Spinal cord (tissue), 10 donors: Measurements from ENCODE around the gene PIAS1. TPM values are rescaled to one million over a fixed set of nuclear protein-coding genes. Genes with fewer than 3 reads are reported as not detected.
A peak's percentile ranks its signal among the peaks of the same experiment; 100 is the strongest.
"Not testable (repeated sequence)": the region's sequence is repeated elsewhere in the genome, so short reads cannot be mapped to it uniquely, and the experiment has no call there.

ENCODE experiments used
- DNase-seq, 6 donors: peaks; one replicate each; pipeline versions ENCODE4 v3.0.0 to v3.0.0-alpha.2; 2013 to 2015; ENCODE audit warnings: low spot score in 6 of 6, low read depth in 4 of 6
- H3K27ac ChIP-seq: one replicate; pipeline ENCODE4 v1.5.1; 2013; ENCODE audit warnings: low read depth, low read length, control low read depth
- H3K27me3 ChIP-seq: one replicate; pipeline ENCODE4 v1.6.1; 2013; ENCODE audit warnings: low read length; ENCODE audit not compliant: control insufficient read depth, insufficient read depth
- H3K36me3 ChIP-seq: one replicate; pipeline ENCODE4 v1.6.1; 2013; ENCODE audit warnings: low read length; ENCODE audit not compliant: control insufficient read depth, insufficient read depth
- H3K4me1 ChIP-seq: one replicate; pipeline ENCODE4 v1.6.1; 2013; ENCODE audit warnings: low read length; ENCODE audit not compliant: control insufficient read depth, insufficient read depth
- H3K4me3 ChIP-seq: one replicate; pipeline ENCODE4 v1.5.1; 2013; ENCODE audit warnings: low read depth, low read length, control low read depth
- H3K9me3 ChIP-seq: one replicate; pipeline ENCODE4 v1.6.1; 2013; ENCODE audit warnings: low read length; ENCODE audit not compliant: control insufficient read depth, insufficient read depth
- WGBS: methylation state at CpG from one replicate; pipeline ENCODE4 v1.1.5; 2013; ENCODE audit warnings: missing lambda C conversion rate; ENCODE audit not compliant: insufficient coverage; 5-methylcytosine and 5-hydroxymethylcytosine counted together
- polyA plus RNA-seq, 2 donors: library from polyadenylated mRNA; unstranded; fragments of 120-200 nt; gene quantifications; one replicate each; pipeline ENCODE4 v1.2.1, GENCODE V29; 2013; ENCODE audit not compliant: insufficient read length in 2 of 2
- total RNA-seq, 2 donors: library from RNA; depleted of rRNA in 1 of 2; stranded (reverse); fragments of 120-200 nt in 1 of 2; fragments of >200 nt in 1 of 2; gene quantifications; one replicate each; pipeline versions ENCODE4 v1.2.3 to v1.2.4, GENCODE V29; 2013 to 2014
- donor health status: healthy.

Gene PIAS1
- total and polyA plus RNA-seq, 4 donors: 34.4 to 48.5 (median 37.7) TPM

GRCh38 chr15:68201153-68201878, 147.2 kb downstream of the PIAS1 start:
- DNase-seq: no peak
- peaks cover 13% of the 10 kb centered on the region for H3K36me3 ChIP-seq
- H3K4me1 ChIP-seq: peaks cover 53% of the 10 kb centered on the region
- no peaks in the 10 kb centered on the region for H3K9me3 ChIP-seq
- H3K27me3 ChIP-seq: no peaks in the 10 kb centered on the region
- H3K27ac ChIP-seq: no peak overlapping the region
- no peak overlapping the region for H3K4me3 ChIP-seq
- WGBS: 73% methylated on average over 7 of the region's 7 CpGs

- Histone ChIP-seq H3K27me3 (no peaks in the 10 kb centered on the region), H3K9me3 (no peaks in the 10 kb centered on the region), H3K4me1 (peaks cover 48% of the 10 kb centered on the region), H3K27ac (no peak overlapping the region), H3K4me3 (no peak overlapping the region), H3K36me3 (peaks cover 8% of the 10 kb centered on the region)
- no CpG with 5 or more reads among the region's 3 CpGs for WGBS
- no peak for DNase-seq
Observed at GRCh38 chr15:68201879-68202261, 147.8 kb downstream of the PIAS1 start.

DNA sequence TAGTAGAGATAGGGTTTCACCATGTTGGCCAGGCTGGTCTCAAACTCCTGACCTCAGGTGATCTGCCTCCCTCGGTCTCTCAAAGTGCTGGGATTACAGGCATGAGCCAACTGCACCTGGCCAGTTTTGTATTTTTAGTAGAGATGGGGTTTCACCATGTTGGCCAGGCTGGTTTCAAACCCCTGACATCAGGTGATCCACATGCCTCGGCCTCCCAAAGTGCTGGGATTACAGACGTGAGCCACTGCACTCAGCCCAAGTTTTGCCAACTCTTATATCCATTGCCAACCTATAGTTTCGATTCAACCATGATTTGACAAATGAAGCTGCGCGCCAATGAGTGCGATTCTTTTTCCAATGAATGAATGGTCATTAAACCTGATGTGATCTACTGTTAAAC, 148.9 kb downstream of the PIAS1 start:
- WGBS: 98% methylated on average over 4 of the region's 7 CpGs
- DNase-seq, H3K9me3 ChIP-seq, H3K4me3 ChIP-seq, H3K27me3 ChIP-seq, H3K27ac ChIP-seq: not testable (repeated sequence)
- Histone ChIP-seq H3K4me1 (peaks cover 43% of the 10 kb centered on the region), H3K36me3 (peaks cover 12% of the 10 kb centered on the region)

DNA sequence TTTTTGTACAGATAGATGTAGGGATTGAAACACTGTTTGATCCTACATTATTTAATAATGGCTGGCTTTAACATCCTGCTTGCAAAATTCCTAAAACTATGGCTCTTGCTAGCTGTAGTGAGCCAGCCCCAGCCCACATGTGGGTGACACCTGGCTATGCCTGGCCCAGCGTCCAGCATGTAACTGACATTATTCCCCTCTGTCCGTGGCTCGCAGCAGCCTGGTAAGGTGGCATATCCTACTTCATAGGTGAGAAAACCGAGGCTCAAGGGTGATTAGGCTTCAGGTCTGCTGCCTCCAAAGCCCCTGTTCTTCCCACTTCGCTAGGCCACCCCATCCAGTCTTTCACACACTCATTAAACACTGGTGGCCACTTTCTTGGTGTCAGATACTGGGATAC, 149.4 kb downstream of the PIAS1 start:
- Histone ChIP-seq H3K4me1 (peaks cover 48% of the 10 kb centered on the region), H3K4me3 (no peak overlapping the region), H3K27me3 (no peaks in the 10 kb centered on the region), H3K9me3 (no peaks in the 10 kb centered on the region), H3K27ac (no peak overlapping the region), H3K36me3 (peaks cover 12% of the 10 kb centered on the region)
- WGBS: 96% methylated on average over 4 of the region's 5 CpGs
- no peak for DNase-seq

DNA sequence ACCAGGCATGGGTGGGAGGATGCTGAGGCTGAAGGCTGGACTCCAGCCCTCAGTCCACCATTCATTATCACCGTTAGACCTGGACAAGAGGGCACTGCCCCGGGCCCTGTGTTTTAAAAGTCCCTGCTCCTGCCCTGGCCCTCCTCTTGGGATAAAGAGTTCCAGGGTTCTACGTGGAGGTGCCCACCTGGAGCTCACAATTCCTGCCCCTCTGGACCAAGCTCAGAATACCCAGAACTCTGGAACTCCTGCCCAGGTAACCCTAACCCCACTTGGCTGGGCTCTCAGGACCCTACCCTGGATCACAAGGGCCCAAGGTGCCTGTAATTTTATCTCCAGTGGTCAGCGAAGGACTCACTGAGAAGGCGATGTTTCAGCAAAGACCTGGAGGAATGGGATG, 149.8 kb downstream of the PIAS1 start:
- peaks cover 12% of the 10 kb centered on the region for H3K36me3 ChIP-seq
- no peak overlapping the region for H3K4me3 ChIP-seq
- no peak for DNase-seq
- 98% methylated on average over 5 of the region's 5 CpGs for WGBS
- H3K4me1 ChIP-seq: peaks cover 53% of the 10 kb centered on the region
- no peak overlapping the region for H3K27ac ChIP-seq
- H3K9me3 ChIP-seq: no peaks in the 10 kb centered on the region
- no peaks in the 10 kb centered on the region for H3K27me3 ChIP-seq

DNA sequence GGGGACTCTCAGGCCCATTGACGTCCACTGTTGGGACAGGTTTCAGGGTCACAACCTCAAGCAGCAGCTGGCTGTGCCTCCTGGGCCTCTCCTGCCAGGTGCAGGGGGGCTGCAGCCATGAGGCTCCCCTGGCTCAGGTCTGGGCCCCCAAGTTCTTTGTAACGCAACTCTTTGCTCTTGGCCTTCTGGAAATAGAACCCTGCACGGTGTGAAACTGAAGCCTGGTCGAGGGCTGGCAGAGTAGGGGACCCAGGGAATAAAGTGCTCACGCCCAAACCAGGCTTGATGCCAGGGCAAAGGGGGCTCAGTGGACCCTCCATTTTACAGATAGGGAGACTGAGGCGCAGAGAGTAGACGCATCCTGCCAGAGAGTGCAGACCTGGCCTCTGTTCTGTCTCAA, 150.2 kb downstream of the PIAS1 start:
- no peak for DNase-seq
- Histone ChIP-seq H3K36me3 (peaks cover 12% of the 10 kb centered on the region), H3K4me3 (no peak overlapping the region), H3K27ac (no peak overlapping the region), H3K27me3 (no peaks in the 10 kb centered on the region), H3K4me1 (peaks cover 52% of the 10 kb centered on the region), H3K9me3 (no peaks in the 10 kb centered on the region)
- whole genome bisulfite sequencing: 96% methylated on average over 7 of the region's 7 CpGs

GRCh38 chr15:68204776-68205557, 150.9 kb downstream of the PIAS1 start, which contains the start of gene CALML4:
CALML4 (minus strand) TSS chr15:68205332; CDS start chr15:68205247, 85 bp downstream.
- H3K4me3 ChIP-seq: no peak within 1 kb of the TSS
- peak in 3 of 6 donors; percentile 35 to 77 (median 61) for DNase-seq
- H3K4me1 ChIP-seq: peaks cover 46% of the 10 kb centered on the region
- H3K27me3 ChIP-seq: no peaks in the 10 kb centered on the region
- no peaks in the 10 kb centered on the region for H3K9me3 ChIP-seq
- peak within 1 kb of the TSS; percentile 52 for H3K27ac ChIP-seq
- peaks cover 12% of the 10 kb centered on the region for H3K36me3 ChIP-seq
- 37% methylated on average over 15 of the region's 16 CpGs for WGBS

- no peak for DNase-seq
- H3K27ac ChIP-seq: no peak overlapping the region
- 83% methylated on average over 8 of the region's 13 CpGs for WGBS
Observed at GRCh38 chr15:68205558-68205944, 151.4 kb downstream of the PIAS1 start.

GRCh38 chr15:68205954-68206539, 151.9 kb downstream of the PIAS1 start:
- WGBS: 57% methylated on average over 6 of the region's 14 CpGs
- H3K4me3 ChIP-seq: no peak overlapping the region
- H3K9me3 ChIP-seq: no peaks in the 10 kb centered on the region
- no peak overlapping the region for H3K27ac ChIP-seq
- DNase-seq: no peak
- H3K36me3 ChIP-seq: peaks cover 12% of the 10 kb centered on the region
- no peaks in the 10 kb centered on the region for H3K27me3 ChIP-seq
- H3K4me1 ChIP-seq: peaks cover 46% of the 10 kb centered on the region

More at GRCh38 chr15:68205558-68205944, 151.4 kb downstream of the PIAS1 start:
- H3K9me3 ChIP-seq: no peaks in the 10 kb centered on the region
- no peak overlapping the region for H3K4me3 ChIP-seq
- no peaks in the 10 kb centered on the region for H3K27me3 ChIP-seq
- peaks cover 12% of the 10 kb centered on the region for H3K36me3 ChIP-seq
- H3K4me1 ChIP-seq: peaks cover 46% of the 10 kb centered on the region
